SKM-1 treated with dmso at 0.1 percent for 144 hours (cell line): ENCODE measurements around the gene CPEB2.

ENCODE experiments used
- DNase-seq: peaks from one replicate; lab custom pipeline; 2025; ENCODE audit not compliant: unreplicated experiment; lab: John Stamatoyannopoulos, UW

The CPEB2 gene

DNA sequence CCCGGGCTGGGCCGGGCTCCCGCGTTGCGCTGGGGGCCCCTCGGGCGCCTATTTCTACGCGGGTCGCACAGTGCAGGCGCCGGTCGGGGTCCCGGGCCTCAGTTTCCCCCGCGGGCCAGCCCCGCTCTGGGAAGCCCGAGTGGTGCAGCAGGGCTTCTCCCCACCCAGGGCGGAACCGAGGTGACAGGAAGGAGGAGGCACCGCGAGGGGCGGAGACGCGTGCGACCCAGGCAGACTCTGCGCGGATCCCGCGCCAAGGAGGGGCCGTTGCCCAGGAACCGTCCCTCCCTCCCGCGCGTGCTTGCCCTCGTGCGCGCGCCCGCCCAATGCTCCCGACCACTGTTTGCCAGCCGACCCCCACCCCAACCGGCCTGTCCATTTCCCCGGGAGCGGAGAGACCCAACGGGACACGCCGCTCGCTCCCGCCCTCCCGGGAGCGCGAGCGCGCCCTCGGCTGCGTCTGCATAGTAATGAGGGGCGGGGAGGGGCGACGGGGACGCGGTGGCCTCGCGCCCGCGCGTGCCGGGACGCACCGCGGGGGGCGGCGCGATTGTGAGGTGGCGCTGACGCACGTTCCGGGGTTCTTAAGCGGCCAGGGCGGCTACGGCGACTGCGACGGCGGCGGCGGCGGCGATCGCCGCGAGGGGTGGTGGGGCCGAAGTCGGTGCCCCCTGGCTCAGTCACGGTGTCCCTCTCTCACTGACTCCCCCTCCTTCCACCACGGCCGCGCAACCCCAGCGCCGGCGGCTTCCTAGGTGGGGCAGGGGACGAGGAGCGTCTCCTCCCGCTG, at the start of gene CPEB2:
CPEB2 (plus strand) TSS at position 613 of the 790 bp plus-strand sequence. CDS start 193 bp downstream, outside the sequence.
- peak; percentile 87 for DNase-seq

DNA sequence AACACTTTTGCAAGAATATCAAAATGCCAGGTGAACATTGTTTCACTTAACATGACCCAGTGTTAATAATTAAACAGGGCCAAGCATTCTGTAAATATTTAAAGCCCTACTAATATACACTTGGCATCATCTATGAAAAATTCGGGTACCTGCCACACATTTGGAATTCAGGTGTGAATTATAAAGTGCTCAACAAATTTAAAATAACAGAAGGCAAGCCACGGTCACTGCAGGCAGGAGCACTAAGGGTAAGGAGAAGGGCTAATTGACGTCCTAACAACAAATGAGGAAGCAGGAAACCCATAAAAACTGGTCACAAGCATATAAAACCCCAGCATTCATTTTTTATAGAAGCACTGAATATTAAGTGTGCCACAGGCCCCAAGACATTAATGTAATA, 43.8 kb upstream of the CPEB2 start:
- DNase-seq: no peak

DNA sequence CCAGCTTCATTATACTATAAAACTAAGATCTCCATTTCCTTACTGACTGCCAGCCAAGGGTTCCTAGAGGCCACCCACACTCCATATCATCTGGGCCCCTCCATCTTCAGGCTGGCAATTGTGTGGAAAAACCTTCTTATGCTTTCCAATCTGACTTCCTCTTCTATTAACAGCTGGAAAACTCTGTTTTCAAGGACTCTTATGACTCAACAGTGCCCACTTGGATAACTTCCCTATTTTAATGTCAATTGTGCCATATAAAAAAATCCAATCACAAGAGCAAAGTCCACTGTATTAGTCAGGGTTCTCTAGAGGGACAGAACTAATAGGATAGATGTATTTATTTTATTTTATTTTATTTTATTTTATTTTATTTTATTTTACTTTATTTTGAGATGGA, 41.0 kb upstream of the CPEB2 start:
- peak; percentile 9 for DNase-seq

DNA sequence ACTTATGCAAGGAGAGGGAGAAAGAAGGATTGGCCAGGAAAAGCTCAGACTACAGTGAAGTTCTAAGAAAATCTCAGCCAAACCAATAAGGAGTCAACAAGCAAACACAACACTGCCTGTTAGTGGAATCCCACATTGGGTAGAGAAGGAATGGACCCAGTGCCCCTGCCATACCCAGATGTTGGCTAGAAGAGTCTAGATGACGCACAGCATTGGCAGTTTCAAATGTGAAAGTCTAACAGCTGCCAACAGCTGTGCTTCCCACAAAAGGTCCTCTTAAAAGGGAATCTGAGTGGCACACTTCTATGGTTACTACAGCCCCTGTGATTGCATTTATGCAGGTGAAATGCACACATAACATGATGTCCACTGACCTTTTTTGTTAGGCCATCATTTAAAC, 37.2 kb upstream of the CPEB2 start:
- no peak for DNase-seq

DNA sequence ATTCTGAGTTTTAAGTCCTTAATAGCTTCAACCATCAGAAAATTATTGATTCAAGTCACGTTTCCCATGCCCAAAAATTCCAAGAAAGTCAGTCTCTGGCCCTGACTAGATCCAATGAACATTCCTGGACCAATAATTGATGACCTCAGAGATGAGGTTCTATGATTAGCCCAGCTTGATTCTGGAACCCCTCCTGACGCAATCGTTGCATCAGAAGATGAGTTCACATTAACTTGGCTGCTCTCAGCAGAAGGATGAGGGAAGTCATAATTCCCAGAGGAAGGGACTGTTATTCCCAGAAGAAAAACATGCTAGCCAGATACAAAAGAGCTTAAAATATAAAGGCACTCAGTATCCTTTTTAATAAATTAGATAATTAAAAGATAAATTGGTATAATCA, 34.3 kb upstream of the CPEB2 start:
- DNase-seq: no peak

DNA sequence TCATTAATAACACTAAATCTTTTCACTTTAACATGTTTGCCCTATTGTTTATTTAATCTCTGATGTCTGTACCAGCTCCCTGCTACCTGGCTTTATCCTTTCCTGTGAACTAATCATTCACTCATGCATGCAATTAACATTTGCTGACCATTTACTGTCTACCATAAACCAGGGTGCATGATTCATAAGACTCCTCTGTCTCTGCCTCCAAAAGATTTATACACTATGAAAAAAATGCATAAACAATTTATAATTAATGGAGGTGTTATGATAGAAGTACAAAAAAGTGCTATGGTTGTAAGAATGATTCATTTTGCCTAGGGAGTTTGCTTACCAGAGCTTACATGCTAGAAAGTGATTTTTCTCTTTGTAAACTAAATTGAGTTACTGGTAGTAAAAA, 24.5 kb upstream of the CPEB2 start:
- DNase-seq: no peak

DNA sequence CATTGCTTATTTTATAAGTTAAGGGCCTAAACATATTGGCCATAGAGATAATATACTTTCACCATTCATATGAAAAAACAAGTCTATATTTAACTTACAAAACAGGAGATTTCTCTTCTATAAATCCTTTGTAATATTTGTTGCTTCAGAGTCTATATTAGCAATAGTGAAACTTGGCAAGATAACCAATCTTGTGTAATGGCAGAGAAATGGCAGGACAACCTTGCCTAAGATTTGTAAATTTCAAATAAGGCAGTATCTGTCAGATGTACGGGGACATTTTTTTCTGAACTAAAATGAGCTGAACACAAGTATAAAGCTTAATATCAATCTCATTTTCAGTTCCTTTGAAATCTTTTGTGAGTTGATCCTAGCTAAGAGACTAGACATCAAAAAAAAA, 17.8 kb upstream of the CPEB2 start:
- no peak for DNase-seq

DNA sequence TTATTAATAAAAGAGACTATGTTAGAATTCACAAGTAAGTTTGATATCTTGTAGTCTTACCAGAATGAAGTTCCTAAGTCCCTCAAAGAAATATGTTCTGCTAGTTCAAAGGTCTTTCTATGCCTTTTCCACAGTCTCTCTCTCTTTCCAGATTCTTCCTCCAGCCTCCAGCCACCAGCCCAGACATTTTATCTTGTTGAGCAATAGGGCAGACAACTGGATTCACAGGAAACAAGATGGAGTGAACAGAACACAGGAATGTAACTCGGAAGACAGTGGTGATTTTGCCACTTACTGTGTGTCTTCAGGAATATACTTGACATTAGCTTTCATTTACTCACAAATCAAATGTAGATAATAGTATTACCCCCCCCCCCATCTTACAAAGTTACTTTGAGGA, 17.1 kb upstream of the CPEB2 start:
- DNase-seq: no peak

DNA sequence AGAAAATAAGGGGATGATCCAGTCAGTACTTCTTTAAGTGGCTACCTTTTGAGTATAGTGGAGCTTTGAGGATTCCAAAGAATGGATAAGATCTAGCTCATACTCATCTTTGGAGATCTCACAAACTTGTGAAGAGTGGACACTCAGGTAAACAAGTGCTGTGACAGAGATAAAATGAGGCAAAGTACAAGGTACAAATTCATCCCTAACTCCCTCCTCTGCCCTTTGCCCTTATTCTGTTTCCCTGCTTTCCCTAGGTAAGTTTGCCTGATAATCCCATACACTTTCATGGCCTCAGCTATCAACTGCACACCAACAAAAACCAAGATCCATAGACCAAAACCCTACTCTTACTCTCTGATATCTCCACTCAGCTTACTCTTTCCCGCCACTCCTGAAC, 16.4 kb upstream of the CPEB2 start:
- no peak for DNase-seq

DNA sequence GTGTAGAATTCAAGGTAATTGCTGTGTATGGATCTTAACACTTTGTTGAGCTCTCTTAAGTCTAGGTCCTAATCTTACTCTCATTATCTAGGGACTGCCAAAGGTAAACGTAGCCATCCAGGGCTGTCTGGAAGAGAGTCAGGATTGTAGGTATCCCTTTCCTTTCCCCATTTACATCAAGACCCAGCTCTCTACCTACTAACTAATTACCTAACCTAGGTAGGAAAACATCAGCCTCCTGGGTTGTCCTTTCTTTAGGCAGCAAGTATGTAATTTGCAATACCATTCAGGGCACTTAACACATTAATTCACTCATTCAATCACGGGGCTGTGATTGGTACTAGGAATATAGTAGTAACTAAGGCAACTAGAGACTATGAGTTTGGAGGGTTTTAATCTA, 15.2 kb upstream of the CPEB2 start:
- DNase-seq: no peak

DNA sequence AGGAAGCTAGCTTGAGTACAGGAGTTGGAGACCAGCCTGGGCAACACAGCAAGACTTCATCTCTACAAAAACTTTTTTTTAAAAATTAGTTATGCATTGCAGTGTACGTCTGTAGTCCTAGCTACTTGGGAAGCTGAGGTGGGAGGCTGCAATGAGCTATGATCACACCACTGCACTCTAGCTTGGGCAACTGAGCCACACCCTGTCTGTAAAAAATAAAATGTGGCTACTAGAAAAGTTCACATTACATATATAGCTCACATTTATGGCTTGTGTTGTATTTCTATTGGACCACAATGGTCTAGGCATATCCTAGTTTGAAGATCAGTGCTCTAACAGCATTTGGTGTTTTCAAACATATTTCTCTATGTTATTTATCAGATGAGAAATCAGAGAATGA, 11.8 kb upstream of the CPEB2 start:
- no peak for DNase-seq

DNA sequence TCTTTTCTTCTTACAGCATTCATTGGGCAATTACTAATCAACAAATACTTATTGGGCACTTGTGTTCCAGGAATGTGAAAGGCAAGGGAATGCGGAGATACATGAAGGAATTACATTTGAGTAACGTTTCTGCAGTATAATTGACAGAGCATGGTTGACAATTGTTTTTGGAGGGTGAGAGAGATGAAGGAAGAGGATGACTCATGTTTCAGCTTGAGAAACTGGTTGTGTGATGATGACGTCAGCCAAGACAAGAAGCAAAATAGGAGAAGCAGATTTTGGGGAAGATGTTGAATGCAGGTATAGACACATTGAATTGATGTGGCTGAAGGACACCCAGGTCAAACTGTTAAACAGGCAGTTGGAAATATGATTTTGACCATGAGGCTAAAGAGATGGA, 8.0 kb upstream of the CPEB2 start:
- DNase-seq: peak; percentile 72

DNA sequence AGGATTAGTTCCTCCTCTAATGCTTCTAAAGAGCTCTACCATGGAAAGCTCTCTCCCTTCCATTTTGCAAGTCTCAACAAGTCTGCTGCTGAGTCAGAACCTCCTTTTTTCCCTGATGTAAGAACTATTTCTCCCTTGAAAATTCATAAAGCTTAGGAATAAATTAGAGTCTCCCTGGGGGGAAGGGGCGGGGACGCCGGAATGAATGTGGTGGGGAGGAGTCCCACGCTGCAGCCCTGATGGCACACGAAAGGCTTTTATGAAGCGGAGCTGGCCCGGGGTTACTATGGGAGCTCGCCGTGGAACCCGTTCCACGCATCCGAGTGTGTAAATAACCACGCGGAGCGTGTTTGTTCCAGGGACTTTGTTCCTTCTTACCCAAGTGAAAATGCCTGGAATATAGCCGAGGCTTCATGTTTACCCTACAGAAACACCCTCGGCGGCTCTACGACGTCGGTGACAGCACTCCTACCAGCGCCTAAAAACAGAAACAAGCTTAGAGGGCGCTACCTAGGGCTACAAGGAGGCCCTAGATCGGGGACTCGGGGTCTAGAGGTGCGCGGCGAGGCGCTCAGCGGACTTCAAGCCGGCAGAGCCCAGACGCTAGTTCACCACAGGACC, 923 bp upstream of the CPEB2 start:
- DNase-seq: peak; percentile 50

DNA sequence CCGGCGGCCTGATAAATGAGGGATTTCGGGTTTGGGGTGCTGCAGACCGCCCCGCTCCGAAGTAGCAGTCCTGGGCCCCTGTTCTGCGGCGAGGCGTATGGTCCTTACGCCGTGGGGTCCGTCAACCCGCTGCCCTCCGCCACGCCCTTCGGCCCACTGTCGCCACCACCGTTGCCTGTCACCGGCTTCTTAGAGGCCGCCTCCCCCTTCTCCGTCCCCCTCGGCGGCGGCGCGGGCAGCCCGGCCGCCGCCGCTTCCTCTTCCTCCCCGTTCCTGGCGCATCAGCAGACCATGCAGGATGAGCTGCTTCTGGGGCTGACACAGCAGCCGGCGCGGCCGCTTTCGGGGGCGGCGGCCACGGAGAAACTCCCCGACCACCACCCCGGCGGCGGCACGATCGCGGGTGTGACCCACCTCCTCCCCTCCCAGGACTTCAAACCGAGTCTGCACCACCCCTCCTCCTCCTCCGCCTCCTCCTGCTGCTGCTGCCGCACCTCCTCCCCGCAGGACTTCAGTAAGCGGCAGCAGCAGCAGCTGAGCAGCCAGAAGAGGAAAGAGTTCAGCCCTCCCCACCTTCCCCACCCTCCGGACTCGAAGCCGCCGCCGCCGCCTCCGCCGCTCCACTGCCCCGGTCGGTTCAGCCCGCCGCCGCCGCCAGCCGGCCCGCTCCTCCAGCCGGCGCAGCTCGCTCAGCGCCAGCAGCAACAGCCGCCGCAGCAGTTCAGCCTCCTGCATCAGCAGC, 549 bp downstream of the CPEB2 start:
- peak; percentile 87 for DNase-seq

DNA sequence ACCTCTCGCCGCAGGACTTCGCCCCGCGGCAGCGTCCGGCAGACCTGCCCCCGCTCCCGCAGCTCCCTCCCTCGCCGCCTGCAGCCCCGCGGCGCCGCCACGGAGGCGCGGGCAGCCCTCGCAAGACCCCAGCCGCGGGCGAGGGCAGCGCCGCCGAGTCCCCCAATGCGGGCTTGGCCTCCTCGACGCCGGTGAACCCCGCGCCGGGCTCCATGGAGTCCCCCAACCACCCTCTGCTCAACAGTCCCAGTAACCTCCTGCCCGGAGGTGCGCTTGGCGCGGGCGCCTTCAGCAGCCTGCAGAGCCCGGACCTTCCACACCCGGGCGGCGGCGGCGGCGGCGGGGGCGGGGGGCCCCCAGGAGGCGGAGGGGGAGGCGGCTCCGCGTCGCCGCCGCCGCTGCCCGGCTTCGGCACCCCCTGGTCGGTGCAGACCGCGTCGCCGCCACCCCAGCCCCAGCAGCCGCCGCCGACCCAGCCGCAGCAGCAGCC, 1.2 kb downstream of the CPEB2 start:
- DNase-seq: no peak

DNA sequence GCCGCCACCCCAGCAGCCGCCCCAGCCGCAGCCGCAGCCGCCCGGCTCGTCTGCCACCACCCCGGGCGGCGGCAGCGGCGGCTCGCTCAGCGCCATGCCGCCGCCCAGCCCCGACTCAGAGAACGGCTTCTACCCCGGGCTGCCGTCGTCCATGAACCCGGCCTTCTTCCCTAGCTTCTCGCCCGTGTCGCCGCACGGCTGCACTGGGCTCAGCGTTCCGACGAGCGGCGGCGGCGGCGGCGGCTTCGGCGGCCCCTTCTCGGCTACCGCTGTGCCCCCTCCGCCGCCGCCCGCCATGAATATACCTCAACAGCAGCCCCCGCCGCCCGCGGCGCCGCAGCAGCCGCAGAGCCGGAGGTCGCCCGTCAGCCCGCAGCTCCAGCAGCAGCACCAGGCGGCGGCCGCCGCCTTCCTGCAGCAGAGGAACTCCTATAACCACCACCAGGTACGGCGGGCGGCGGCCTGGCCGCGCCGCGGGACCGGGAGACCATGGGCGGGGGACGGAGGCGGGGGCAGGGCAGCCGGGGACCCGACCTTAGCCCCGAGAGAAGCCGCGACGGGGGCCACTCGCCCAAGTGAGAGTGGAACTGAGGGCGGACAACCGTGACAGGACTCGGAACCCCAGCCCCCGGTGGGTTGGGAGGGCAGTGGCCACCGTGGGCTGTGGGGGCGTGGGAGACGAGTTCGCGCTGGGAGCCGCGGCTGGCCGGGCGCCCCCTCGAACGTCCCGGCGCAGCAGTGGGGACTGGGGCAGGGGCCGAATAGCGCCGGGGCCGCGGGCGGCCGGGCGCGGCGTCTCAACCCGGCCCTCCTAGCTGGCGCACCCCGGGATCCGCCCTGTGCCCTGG, 1.8 kb downstream of the CPEB2 start:
- DNase-seq: no peak

DNA sequence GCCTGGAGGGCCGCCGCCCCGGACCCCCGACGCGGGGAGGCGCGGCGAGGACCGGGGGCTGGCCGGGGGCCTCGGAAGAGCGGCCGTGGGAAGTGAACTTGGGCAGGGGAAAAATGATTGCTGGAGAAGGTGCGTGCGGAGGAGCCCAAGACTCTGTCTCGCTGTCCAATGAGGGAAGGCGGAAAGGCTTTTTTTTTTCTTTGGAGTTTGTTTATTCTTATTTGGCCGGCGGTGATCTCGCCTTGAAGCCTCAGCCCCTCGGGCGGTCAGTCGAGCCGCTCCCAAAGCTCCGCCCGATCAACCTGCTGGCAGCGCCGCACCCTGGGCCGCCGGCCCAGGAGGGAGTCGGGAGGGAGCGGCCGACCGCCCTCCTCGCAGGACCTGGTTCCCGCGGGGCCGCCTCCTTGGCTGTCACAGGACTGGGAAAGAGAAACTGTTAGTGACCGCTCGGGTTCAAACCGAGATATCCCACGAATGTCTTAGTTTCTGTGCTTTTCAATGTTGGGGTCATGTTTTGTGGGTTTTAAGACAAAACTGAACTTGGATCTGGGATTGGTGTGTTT, 2.5 kb downstream of the CPEB2 start:
- no peak for DNase-seq

DNA sequence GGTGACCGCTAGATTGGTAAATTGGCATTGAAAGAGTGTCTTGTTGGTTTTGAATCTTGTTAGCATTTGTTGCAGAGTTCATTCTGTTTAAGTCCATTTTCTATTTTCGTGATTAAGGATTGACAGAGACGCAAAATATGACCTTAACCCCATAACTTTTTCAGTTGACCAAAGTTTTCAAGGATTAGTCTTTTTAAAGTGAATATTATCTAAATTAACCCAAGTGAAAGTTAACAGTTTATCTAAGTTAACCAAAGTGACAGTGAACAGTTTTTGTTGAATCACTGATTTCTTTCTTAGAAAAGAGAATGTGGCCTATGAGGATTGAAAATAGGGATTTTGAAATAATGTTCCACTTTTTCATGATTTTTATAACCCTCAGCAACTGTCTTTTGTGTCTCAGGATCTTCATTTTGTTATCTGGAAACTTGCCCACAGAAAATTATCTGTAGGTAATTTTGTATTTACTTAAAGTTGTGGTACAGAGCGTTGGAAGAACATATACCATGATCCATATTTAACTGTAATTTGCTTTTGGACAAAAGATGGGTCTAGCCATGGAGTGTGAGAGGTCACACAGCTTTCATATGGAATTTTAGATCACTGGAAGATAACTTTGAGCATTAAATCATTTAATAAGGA, 3.3 kb downstream of the CPEB2 start:
- no peak for DNase-seq

DNA sequence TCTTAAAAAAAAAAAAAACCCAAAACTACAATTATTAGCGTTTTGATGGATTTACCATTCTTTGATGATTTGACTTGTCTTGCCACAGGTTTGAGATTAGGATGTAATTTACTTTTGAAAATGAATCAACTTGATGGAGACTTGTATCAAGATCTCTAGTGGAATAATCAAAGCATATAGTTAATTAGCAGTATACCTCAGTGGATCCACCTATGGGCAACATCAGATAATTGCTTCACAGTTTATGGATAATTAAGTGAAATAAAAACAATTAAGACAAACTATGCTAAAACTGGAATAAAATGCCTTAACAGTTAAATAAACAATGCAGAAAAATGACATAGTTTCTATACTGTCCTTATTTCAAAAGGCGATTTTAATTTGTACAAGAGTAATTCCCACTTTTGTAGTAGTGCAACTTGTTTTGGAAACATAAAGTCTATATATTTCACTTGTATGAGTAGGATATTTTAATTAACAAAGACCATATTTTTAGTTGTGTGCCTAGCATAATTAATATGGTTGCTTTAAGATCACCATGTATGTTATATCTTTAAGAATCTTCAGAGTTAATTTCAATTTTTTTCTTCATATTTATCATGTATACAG, 4.2 kb downstream of the CPEB2 start:
- no peak for DNase-seq

DNA sequence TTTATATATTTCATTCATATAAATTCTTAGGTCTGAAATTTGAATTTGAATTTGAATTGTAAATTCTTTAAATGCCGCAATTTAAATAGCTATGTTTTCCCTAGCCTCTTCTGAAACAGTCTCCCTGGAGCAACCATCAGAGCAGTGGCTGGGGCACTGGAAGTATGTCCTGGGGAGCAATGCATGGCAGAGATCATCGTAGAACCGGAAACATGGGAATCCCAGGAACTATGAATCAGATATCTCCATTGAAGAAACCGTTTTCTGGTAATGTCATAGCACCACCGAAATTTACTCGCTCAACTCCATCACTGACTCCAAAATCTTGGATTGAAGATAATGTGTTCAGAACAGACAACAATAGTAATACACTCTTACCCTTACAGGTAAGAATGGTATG, 4.9 kb downstream of the CPEB2 start:
- no peak for DNase-seq
